ENCODE data around the gene DCBLD1.

DCBLD1 gene

DNA sequence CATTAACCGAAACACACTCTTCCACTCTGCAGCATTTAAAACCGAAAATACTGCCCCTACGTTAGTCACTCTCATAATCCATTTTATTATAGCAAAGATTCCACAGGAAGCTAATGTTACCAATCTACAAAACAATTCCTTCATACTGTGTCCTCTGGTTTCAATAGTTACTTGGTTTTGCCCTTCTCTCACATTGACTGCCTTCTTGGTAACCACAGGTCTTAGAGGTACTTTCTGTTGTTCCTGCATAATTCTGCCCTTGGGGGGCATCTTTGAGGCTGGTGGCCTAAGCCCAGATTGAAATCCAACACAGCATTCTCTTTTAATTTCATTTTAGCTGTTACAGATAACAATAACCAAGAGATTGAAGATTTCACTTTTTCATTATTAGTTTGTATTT, 9.8 kb upstream of the DCBLD1 start:
- no peak for DNase-seq (ENCODE audit: low spot score)

DNA sequence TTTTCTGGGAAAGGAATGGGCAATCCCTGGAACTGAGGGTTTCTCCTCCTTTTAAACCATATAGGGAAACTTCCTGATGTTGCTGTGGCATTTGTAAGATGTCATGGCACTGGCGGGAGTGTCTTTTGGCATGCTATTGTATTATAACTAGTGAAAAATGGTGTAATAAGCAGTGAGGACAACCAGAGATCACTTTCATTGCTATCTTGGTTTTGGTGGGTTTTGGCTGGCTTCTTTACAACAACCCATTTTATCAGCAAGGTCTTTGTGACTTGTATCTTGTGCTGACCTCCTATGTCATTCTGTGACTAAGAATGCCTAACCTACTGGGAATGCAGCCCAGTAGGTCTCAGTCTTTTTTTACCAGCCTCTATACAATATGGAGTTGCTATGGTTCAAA, 9.1 kb upstream of the DCBLD1 start:
- no peak for DNase-seq (ENCODE audit: low spot score)

DNA sequence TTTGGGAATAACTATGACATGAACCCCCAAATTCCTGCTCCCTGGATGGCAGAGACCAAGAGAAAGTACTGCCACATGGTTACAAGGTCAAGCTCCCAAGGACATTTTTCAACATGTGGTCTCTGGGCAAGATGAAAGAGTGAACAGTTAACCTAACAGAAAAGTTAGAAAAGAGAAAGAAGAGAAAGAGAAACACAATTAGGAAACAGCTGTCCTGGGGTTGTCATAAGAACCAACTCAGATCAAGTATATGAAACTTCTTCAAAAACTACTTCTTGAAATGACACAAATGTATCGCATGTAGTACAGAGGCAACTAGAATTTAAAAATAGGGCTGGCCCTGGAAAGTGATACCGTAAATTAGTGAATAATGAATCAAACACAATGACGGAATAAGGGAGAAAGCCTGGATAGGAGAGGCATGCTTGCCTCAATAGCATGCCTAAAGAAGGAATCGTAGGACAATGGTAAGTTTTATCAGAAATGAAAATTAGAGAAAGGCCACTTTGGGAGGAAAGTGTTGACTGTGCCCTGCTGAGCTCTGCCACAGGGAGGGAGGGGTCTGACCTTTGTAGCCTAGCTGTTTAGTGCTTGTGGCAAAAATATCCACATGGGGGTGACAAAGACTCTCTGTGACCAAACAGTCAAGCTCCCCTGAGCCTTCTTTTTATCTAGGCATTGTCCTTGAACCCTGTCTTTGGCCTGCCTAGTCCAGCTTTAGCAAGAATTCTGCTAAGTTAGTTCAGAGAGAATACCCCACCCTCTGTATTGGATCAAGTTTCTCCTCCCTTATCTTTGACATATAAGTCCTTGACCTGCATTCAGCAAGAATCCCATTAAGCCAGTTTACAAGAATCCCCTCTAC, 4.3 kb upstream of the DCBLD1 start:
- no peak for DNase-seq (ENCODE audit: low spot score)

DNA sequence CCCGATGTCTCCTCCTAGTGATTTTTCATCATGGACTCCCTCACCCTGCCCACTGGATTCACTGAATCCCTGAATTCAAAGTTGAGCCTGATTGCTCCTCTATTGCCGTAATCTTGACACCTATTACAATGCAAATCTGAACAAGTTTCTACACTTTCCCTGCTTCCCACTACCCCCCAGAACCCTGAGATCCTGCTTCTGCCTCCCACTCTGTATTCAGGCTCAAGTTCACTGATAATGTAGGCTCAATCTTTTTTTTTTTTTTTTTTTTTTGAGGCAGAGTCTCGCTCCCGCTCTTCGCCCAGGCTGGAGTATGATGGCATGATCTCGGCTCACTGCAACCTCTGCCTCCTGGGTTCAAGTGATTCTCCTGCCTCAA, 3.6 kb upstream of the DCBLD1 start:
- DNase-seq (ENCODE audit: low spot score) = no peak

DNA sequence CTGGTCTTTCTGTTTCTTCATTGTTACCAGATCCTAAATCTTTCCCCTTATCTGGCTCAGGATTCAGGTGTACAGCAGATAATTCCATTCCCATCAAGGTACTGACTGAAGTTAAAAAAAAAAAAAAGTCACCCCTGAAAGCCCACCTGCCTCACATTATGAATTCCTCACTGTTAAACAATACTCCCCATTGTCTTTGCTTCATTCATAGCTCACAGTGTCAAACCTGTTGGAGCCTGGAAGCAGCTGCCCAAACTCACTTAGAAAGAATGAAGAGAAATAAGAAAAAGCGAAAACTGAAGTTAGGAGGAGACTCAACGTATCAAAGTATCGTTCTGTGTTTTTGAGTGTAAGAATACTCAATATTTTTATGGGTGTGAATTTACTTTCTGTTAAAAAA, 1.8 kb upstream of the DCBLD1 start:
- DNase-seq (ENCODE audit: low spot score) = no peak

DNA sequence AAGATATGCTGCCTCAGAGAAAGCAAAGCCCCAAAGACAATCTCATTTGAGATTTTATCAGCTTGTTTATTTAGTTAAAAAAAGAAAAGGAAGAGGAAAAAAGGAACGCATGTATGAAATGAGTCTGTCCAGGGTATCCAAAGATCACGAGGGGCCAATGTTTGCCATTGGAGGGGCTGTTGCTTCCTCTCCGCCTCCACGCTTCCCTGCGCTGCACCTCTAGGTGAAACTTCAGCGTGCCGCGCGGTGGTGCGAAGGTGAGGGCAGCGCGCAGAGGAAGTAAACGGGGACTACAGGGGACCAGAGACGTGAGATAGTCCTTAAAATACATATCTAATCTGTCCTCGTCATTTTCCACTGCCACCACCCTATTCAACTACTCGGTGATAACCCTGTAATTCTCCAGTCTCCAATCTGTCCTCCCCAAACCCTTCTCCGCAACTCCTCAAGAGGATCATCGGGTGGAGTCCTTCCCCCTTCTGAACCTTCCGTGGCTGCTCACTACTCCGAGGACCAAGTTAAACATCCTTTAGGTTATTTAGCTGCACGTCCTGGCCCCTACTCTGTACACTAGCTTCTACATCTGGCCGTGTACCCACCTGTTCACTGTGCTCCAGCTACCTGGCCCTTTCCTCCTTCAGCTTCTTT, 1.1 kb upstream of the DCBLD1 start:
- DNase-seq (ENCODE audit: low spot score) = no peak

DNA sequence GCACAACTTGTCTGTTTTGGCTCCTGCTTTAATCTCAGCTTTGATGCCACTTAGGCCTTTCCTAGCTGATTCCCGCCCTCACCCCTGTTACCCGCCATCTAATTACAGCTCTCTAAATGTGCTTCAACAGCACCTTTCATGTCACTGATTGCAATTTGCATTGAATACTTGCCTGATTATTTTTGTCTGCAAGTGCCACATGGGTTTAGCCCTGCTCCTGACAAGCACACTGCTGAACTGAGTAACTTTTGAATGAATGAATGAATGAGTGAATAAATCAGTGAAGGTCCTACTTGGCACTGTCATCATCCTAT, 591 bp upstream of the DCBLD1 start:
- no peak for DNase-seq (ENCODE audit: low spot score)

DNA sequence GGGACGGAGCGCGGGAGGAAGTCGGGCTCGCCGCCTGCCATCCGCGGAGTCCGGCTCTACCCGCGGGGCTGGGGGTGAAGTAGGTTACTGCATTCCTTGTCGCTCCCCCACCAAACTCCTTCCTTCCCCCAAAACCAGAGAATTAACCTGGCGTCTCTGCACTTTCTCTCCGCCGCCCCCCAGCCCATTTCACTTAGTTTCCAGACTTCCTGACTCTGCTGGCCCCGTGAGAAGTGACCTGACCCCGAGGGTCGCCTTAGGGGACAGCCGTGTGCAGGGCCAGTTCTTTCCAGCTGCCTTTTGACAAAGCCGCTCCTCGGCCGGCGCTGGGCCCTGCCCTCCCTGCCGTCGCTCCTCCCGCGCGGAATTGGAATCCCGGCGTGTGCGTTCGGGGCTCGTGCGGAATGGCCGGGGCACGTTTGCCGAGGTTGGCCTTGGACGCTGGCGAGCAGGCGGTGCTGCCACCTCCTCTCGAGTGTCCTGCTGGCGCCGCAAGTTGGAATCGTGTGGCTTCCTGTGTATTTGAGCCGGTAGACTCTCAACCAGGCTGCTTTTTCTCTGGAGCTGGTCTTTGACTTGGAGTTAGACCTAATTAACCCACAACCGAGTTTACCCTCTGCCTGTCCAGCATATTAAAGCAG, 650 bp downstream of the DCBLD1 start:
- DNase-seq (ENCODE audit: low spot score) = peak; percentile 82

DNA sequence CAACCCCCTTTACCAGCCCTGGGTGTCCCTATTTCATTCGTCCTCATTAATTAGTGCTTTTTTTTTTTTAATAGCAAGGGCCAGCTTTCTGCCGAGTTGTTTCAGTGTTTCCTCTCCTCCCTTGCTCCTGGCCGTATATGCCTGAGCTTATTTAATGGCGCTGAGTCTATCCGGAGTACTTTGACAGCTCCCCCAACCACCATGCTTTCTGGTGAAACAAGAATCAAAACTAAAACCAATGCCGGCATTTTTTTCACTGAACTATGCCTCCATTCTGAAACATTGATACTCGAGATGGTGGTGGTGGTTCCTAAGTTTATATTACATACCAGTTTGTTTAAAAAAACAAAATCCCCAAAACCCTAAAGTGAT, 1.2 kb downstream of the DCBLD1 start:
- DNase-seq (ENCODE audit: low spot score) = peak; percentile 43

DNA sequence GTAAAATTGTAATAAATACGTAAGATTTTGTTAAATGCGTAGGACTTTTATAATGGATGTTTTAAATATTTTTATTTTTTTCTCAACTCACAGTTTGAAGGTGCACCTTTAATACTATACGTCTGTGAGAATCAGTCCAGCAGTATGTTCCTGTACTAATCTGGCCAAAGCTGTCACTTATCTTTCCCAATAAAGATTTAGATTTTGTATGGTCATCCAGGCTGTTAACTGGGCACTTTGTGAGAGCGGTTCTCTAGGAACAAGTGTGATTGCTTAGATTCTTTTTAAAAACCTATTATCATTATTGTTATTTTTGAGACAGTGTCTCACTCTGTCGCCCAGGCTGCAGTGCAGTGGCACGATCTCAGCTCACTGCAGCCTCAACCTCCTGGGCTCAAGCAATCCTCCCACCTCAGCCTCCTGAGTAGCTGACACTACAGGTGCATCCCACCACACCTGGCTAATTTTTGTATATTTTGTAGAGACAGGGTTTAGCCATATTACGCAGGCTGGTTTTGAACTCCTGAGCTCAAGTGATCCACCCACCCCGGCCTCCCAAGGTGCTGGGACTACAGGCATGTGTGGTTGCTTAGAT, 1.7 kb downstream of the DCBLD1 start:
- DNase-seq (ENCODE audit: low spot score) = no peak

DNA sequence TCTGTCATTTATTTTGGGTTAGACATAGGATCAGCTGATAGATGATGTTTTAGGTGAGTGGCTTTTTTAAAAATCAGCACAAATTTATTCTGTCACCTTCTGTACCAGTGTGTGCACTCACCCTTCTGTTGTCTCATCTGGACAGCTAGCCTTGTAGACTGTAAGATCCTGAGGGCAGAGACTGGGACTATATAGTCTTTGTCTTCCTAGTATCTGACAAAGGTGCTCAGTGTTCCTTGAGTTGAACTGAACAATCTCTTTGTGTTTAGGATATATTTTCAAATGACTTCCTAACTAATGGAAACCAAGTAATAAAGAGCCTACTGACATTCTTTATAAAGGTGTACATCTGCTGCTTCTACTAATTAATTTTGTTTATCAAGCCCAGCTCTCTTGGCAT, 3.0 kb downstream of the DCBLD1 start:
- no peak for DNase-seq (ENCODE audit: low spot score)

DNA sequence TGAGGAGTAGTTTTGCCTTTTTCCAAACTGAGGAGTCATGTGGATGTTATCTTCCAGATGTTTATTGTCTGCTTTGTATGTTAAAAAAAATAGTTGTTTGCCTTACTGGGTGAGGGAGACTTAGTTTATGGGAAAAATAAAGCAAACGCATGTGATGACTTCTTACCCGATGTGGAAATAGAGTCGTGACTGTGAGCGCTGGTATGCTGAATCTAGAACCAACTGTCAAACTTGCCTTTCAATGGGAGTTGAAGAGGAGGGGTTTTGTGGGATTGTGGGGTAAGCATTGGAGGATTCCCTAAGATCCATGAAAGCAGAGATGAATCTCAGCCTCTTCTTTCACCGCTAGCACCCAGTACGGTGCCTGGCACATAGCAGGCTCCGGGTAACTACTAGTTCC, 5.3 kb downstream of the DCBLD1 start:
- no peak for DNase-seq (ENCODE audit: low spot score)

DNA sequence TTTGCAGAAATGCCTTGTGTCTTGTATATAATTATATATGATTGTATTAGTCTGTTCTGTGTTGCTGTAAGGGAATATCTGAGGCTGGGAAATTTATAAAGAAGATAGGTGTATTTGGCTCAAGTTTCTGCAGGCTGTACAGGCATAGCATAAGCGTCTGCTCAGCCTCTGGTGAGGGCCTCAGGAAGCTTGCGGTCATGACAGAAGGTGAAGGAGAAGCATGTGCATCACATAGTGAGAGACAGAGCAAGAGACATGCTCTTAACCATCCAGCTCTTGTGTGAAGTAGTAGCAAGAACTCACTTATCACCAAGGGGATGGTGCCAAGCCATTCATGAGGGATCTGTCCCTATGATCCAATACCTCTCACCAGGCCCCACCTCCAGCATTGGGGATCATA, 6.5 kb downstream of the DCBLD1 start:
- no peak for DNase-seq (ENCODE audit: low spot score)

DNA sequence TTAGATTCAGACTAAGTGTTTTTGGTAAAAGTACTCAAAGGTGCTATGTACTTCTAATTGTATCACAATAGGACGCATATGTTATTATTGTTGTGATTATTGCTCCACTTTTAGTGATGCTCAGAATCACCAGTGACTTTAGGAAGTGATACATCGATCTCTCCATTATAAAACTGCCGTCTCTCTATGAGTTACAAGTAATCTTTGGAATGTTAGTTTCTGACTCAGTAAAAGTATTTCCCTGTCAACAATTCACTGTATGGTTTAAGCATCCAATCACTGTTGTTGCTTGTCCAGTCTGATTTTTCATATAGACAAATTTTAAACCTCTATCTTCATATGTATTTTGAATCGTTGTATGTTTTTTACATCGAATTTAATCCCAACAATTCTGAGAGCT, 9.4 kb downstream of the DCBLD1 start:
- DNase-seq (ENCODE audit: low spot score) = peak; percentile 31

DNA sequence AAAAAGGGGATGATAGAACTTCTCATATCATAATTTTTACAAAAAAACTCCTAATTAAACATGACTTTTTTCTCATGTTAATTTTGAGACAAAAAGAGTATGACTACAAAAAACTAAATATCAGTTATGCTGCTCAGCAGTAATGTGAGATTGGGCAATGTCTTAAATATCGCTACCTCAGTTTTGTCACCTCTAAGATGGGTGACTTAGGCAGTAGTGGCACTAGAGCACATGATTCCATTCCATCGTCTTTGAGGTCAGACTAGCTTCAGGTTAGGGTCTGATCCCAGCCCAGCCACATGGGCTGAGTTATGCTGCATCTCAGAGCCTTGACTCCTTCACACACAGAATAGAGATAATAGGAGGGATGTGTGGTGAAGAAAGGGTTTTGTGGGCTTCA, 11.0 kb downstream of the DCBLD1 start:
- DNase-seq (ENCODE audit: low spot score) = no peak

DNA sequence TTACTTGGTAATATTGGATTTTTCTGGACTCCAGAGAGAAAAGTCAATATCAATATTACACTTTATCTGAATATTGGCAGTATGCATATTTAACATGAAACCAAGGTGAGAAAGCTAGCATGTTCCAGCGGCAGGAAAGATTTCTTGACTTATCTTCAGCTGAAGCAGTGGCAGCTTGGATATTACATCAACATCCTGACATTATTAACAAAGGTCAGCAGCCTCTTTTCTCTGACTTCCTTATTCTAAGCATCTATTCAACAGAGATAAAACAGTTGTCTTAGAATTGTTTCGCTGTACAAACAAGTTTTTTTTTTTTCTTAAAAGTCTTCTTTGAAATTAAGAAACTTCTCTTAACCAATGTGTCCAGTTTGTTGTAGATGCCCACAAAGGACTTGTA, 11.8 kb downstream of the DCBLD1 start:
- no peak for DNase-seq (ENCODE audit: low spot score)

DNA sequence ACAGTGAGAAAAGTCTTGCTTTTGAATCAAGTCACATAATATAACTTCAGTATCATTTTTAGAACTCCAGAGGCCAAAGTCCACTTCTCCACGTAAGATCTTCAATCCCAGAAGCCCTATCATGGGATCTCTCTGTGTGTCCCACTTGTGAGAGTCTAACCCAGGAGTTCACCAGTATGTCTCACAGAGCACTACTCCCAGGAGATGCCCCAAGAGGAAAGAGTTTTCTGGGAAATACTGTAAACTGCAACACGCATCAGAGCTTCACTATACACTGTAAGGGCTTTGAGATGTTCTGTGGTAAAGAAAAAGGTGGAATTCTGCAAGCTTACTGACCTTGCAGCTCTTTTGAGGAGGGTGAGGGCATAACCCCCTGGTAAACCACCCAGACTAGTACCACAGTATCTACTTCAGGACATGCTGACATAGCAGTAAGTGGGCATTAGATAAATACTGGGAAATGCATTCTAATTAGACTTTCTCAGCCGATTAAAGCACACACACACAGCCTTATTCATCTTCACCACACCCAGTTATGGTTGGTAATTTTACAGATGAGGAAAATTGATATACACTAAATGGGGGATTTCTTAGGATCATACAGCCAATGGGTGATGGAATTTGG, 12.3 kb downstream of the DCBLD1 start:
- DNase-seq (ENCODE audit: low spot score) = no peak

DNA sequence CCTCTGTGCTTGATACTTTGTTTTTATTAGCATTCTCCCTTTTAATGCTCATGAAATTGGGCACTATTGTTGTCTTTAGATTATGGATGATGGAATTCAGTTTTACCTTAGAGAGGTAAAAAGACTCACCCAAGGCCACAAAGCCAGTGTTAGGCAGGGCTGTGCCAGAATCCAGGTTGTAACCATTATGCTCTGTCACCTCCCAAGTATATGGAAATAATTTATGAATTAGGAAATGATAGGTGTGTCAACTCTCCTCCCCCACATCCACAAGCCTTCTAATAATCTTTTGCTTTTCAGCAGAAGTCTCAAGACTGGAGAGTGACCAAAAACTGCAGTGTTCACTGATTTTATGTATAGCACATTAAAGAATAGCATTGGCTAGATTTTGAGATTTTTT, 13.0 kb downstream of the DCBLD1 start:
- DNase-seq (ENCODE audit: low spot score) = no peak

DNA sequence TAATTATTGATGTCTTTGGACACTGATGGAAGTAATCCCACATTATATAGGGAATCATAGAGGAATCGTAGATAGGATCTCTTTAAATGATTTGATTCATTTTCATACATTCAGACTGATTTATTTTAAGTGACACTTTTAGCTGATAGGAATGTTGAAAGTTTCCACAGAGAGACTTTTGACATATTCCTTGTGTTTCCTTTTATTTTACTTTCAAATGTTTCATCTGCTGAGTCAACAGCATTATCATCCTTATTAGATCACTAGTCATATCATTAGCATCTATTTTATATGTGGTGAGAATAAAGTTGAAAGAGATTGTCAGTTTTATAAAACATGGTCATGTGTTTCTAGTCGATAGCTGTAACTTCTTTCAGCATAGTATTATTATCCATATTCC, 13.4 kb downstream of the DCBLD1 start:
- DNase-seq (ENCODE audit: low spot score) = no peak

DNA sequence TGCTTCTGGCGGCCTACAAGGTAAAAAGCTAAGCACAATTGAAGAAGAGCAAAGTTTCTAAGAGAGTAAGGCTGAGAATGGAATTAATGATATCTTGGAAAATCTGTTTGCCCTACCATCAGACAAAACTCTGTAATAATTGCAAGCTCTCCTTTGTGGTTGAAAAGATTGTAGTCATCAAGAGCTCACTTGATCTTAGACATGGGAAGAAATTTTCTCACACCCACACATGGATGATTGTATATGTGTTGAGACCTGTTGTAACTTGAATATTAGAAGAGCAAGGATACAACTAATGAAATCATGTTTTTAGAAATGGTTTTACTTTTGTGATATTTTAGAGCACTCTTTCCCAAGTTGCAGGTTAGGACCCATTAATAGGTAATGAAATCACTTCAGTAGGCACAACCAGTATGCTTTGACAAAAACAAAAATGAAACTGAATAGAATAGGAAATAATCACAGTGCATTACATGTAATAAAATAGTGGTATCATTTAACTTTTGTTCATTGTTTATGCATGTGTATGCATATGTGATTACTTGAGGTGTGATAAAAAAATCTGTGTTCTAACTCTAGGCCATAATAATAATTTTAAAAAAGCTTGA, 14.0 kb downstream of the DCBLD1 start:
- DNase-seq (ENCODE audit: low spot score) = peak; percentile 35

DNA sequence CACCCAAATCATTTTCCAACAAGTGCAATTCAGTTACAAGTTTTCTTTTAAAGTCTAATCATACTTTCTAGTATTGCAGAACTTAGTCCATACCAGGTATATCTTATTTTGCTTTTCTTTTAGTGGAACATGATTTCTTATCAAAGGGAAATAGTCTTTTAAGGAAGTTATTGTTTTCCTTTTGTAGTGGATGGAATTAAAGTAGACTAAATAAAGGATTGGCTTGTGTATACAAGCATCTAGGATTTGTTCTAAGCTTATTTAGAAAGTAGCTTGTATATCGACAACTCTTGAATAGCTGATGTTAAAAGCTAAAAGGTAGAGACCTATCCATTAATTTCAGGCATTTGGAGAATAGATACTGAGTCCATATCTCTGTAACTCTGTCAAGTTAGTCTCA, 14.8 kb downstream of the DCBLD1 start:
- DNase-seq (ENCODE audit: low spot score) = no peak

DNA sequence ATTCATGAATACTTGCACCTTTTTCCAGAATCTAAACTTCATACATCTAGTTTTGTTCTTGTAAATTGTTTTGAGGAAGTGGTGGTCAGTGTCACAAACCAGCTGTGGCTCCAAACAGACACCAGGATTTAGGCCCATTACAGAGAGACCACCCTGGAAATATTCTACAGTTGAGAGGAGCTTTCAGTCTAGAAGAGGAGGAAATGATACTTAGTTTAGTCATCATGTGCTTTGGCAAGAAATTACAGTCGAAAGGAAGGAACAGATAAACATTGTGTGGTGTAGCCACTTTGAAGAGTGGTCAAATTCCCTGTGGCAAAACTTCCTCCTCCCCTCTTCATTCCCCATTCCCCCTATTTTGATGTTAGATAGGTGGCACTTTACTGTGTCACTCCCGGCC, 15.7 kb downstream of the DCBLD1 start:
- peak; percentile 64 for DNase-seq (ENCODE audit: low spot score)

Data from GM03348 (cell line).